Measurements from ENCODE around the gene MAEA. TPM values are rescaled to one million over a fixed set of nuclear protein-coding genes. Genes with fewer than 3 reads are reported as not detected.
"Not testable (repeated sequence)": the region's sequence is repeated elsewhere in the genome, so short reads cannot be mapped to it uniquely, and the experiment has no call there.

Gene MAEA
- total and polyA plus RNA-seq, 2 experiments from 2014 or later, result 57.3 to 85.0 TPM

DNA sequence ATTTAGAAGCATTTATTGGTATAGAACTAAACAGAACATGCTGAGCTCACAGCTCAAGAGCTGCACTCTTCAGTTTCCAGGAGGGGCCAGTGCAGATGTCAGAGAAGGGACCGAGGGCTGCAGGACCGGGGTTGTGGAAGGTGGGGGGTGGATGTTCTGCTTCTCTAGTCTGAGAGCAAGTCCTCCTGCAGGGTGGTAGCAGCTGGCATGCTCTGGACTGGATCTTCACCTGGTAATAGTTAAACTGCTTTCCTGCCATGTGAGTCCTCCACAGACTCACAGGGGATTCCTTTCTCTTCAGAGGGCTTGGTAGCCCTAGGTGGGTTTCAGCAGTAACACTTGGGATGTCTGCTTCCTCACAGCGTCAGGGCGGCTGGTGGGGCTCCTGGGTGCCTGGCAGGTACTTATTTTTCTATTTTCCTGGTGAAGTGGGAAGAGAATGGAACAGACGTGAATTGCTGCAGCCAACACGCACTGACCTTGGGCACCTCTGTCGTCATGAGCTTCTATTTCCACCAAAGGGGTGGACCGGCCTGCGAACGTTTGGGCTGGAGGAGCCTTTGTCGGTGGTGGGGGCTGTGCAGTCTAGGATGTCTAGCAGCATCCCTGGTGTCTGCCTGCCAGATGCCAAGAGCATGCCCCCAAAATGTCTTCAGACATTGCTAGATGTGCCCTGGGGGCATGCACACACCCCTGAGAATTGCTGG, 2.5 kb downstream of the MAEA start:
- H3K9ac ChIP-seq, result peak overlapping the region; percentile 84; the same call in 1 of the 2 replicates
- no peak for DNase-seq
- TF ChIP-seq EZH2 (IDR thresholded peaks at IDR 0.05; ENCODE audit: insufficient read depth, poor library complexity, severe bottlenecking) (no peak), EZH2phosphoT487 (IDR thresholded peaks at IDR 0.05; ENCODE audit: insufficient read depth, low read depth) (no peak)
- H3K36me3 ChIP-seq (ENCODE audit: low read depth), result no peaks in the 10 kb centered on the region
- H3K4me3 ChIP-seq, result peak overlapping the region; percentile 83
- H3K4me1 ChIP-seq (ENCODE audit: insufficient read depth), result peaks cover 15% of the 10 kb centered on the region; the same call in 1 of the 2 replicates
- H3K79me2 ChIP-seq (ENCODE audit: insufficient read depth), result peaks cover 66% of the 10 kb centered on the region
- peak overlapping the region; percentile 94 for H3K4me2 ChIP-seq (ENCODE audit: unreplicated experiment)
- in situ Hi-C loops (cut with MboI), result no loop called here
- H3K9me3 ChIP-seq (ENCODE audit: low read depth), result no peaks in the 10 kb centered on the region
- no peak overlapping the region for H2AFZ ChIP-seq
- no peaks in the 10 kb centered on the region for H3K27me3 ChIP-seq (replicated peaks; ENCODE audit: insufficient read depth)
- WGBS, 2 experiments (ENCODE audit: low coverage in 1 of 2, low lambda C conversion rate in 2 of 2, missing lambda C conversion rate in 2 of 2), result 57 to 66% methylated on average over 11 of the region's 11 CpGs
- 0 out of 2 replicates have a peak overlapping the region, but pooled peaks have one; percentile 74 for H3K27ac ChIP-seq
- peaks cover 6% of the 10 kb centered on the region; the same call in 1 of the 2 replicates for H3F3A ChIP-seq (ENCODE audit: insufficient read depth)
- H4K20me1 ChIP-seq (ENCODE audit: insufficient read depth), result peaks cover 4% of the 10 kb centered on the region; the same call in 1 of the 2 replicates
- no peaks in the 10 kb centered on the region for H3K9me2 ChIP-seq (ENCODE audit: insufficient read depth)

DNA sequence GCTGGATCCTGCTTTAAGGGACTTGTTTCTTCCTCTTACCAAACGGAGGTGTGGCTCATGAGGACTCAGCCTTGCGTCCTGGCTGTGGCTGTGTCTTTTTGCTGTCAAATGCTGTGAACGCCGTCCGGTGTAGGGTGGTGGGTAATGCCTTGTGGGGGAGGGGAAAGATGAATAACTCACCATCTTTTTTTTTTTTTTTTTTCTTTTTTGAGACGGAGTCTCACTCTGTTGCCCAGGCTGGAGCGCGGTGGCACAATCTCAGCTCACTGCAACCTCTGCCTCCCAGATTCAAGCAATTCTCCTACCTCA, 3.0 kb downstream of the MAEA start:
- H3K36me3 ChIP-seq (ENCODE audit: low read depth); H3K27ac ChIP-seq; H3K9me2 ChIP-seq (ENCODE audit: insufficient read depth); H2AFZ ChIP-seq; H3F3A ChIP-seq (ENCODE audit: insufficient read depth); H3K27me3 ChIP-seq (replicated peaks; ENCODE audit: insufficient read depth); H3K4me3 ChIP-seq; in situ Hi-C loops (cut with MboI); H4K20me1 ChIP-seq (ENCODE audit: insufficient read depth); H3K9ac ChIP-seq; H3K4me2 ChIP-seq (ENCODE audit: unreplicated experiment); H3K9me3 ChIP-seq (ENCODE audit: low read depth): not testable (repeated sequence)
- peaks cover 15% of the 10 kb centered on the region; the same call in 1 of the 2 replicates for H3K4me1 ChIP-seq (ENCODE audit: insufficient read depth)
- WGBS, 2 experiments (ENCODE audit: low coverage in 1 of 2, low lambda C conversion rate in 2 of 2, missing lambda C conversion rate in 2 of 2), result 94% methylated on average over 5 to 8 of the region's 8 CpGs
- peaks cover 71% of the 10 kb centered on the region for H3K79me2 ChIP-seq (ENCODE audit: insufficient read depth)
- peak; percentile 19 for DNase-seq

DNA sequence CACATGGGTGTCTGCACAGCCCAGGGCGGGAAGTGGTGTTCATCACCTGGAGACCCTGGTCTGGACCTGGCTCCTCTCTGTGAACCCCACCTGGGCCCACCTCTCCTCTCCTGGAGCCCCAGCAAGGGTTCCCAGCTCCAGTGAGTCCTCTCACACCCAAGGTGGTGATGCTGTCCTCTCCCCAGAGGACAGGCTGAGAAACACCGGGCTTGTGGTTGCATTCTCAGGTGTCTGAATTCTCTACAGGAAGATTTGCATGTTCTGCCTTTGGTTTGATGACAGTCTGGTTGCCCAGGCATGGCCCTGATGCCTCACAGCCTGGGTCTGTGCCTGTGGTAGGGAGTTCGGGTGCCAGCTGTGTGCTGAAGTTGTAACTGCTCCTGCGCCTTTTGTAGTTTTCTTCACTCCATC, 3.8 kb downstream of the MAEA start:
- H3K9me2 ChIP-seq (ENCODE audit: insufficient read depth), result no peaks in the 10 kb centered on the region
- peaks cover 80% of the 10 kb centered on the region for H3K79me2 ChIP-seq (ENCODE audit: insufficient read depth)
- H3K36me3 ChIP-seq (ENCODE audit: low read depth), result no peaks in the 10 kb centered on the region
- no peak overlapping the region for H2AFZ ChIP-seq
- H4K20me1 ChIP-seq (ENCODE audit: insufficient read depth), result peaks cover 4% of the 10 kb centered on the region; the same call in 1 of the 2 replicates
- no peak overlapping the region for H3K9ac ChIP-seq
- DNase-seq, result no peak
- H3K9me3 ChIP-seq (ENCODE audit: low read depth), result no peaks in the 10 kb centered on the region
- no peak overlapping the region for H3K4me3 ChIP-seq
- no peak overlapping the region for H3K27ac ChIP-seq
- WGBS, 2 experiments (ENCODE audit: low coverage in 1 of 2, low lambda C conversion rate in 2 of 2, missing lambda C conversion rate in 2 of 2), result 77 to 83% methylated on average over 4 of the region's 4 CpGs
- in situ Hi-C loops (cut with MboI), result no loop called here
- H3F3A ChIP-seq (ENCODE audit: insufficient read depth), result peaks cover 4% of the 10 kb centered on the region; the same call in 1 of the 2 replicates
- no peak for TF ChIP-seq EZH2phosphoT487 (IDR thresholded peaks at IDR 0.05; ENCODE audit: insufficient read depth, low read depth)
- no peak overlapping the region for H3K4me2 ChIP-seq (ENCODE audit: unreplicated experiment)
- no peaks in the 10 kb centered on the region for H3K27me3 ChIP-seq (replicated peaks; ENCODE audit: insufficient read depth)
- peaks cover 15% of the 10 kb centered on the region; the same call in 1 of the 2 replicates for H3K4me1 ChIP-seq (ENCODE audit: insufficient read depth)

DNA sequence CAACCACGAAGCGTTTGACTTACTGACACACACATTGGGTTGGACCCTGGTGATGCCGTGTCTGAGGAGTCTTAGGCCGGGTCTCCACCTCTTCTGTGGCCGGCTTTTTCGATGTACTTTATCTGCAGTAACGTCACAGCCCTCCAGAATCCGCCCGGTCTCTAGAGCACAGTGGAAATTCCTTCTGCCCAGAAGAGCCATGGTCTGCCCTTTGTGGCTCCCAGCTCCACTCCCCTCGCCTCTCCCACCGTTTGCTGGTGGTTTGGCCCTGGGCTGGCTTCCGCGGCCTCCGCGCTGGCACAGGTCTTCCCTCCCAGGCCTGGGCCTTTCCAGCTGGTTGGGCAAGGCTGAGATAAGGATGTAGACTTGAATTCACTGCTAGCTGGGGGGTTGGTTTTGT, 4.3 kb downstream of the MAEA start:
- no peak for DNase-seq
- no peak for TF ChIP-seq EZH2phosphoT487 (IDR thresholded peaks at IDR 0.05; ENCODE audit: insufficient read depth, low read depth)
- TF ChIP-seq EZH2 (IDR thresholded peaks at IDR 0.05; ENCODE audit: insufficient read depth, poor library complexity, severe bottlenecking), result no peak
- H3K9me2 ChIP-seq (ENCODE audit: insufficient read depth), result no peaks in the 10 kb centered on the region
- no peak overlapping the region for H3K4me2 ChIP-seq (ENCODE audit: unreplicated experiment)
- H3K9me3 ChIP-seq (ENCODE audit: low read depth), result no peaks in the 10 kb centered on the region
- H4K20me1 ChIP-seq (ENCODE audit: insufficient read depth), result peaks cover 4% of the 10 kb centered on the region; the same call in 1 of the 2 replicates
- no peak overlapping the region for H3K4me3 ChIP-seq
- no peak overlapping the region for H3K27ac ChIP-seq
- WGBS, 2 experiments (ENCODE audit: low coverage in 1 of 2, low lambda C conversion rate in 2 of 2, missing lambda C conversion rate in 2 of 2), result 69 to 73% methylated on average over 15 of the region's 15 CpGs
- H3K27me3 ChIP-seq (replicated peaks; ENCODE audit: insufficient read depth), result no peaks in the 10 kb centered on the region
- in situ Hi-C loops (cut with MboI), result no loop called here
- H3F3A ChIP-seq (ENCODE audit: insufficient read depth), result no peaks in the 10 kb centered on the region; the same call in 1 of the 2 replicates
- peaks cover 15% of the 10 kb centered on the region; the same call in 1 of the 2 replicates for H3K4me1 ChIP-seq (ENCODE audit: insufficient read depth)
- no peaks in the 10 kb centered on the region for H3K36me3 ChIP-seq (ENCODE audit: low read depth)
- H2AFZ ChIP-seq, result no peak overlapping the region
- H3K9ac ChIP-seq, result no peak overlapping the region
- H3K79me2 ChIP-seq (ENCODE audit: insufficient read depth), result peaks cover 85% of the 10 kb centered on the region
